Measurements from ENCODE around the gene PRLH. TPM values are rescaled to one million over a fixed set of nuclear protein-coding genes. Genes with fewer than 3 reads are reported as not detected.

PRLH gene
- not detected in 2 replicates for total RNA-seq

GRCh38 chr2:237566401-237567235, at the start of gene PRLH:
Gene PRLH (plus strand): TSS chr2:237566574. CDS start chr2:237566574, 0 bp downstream.
- intact Hi-C loops (cut with micrococcal nuclease): no loop called here

- intact Hi-C loops (cut with micrococcal nuclease): no loop called here
Measured at GRCh38 chr2:237517163-237517562, 49.2 kb upstream of the PRLH start.

- intact Hi-C loops (cut with micrococcal nuclease): no loop called here
Measured at GRCh38 chr2:237517990-237518389, 48.4 kb upstream of the PRLH start.

GRCh38 chr2:237519506-237520245, 46.7 kb upstream of the PRLH start:
- intact Hi-C loops (cut with micrococcal nuclease): no loop called here

GRCh38 chr2:237520290-237520689, 46.1 kb upstream of the PRLH start:
- intact Hi-C loops (cut with micrococcal nuclease): no loop called here

- intact Hi-C loops (cut with micrococcal nuclease): no loop called here
Measured at GRCh38 chr2:237524631-237525030, 41.7 kb upstream of the PRLH start.

- intact Hi-C loops (cut with micrococcal nuclease): no loop called here
Measured at GRCh38 chr2:237525559-237526157, 40.7 kb upstream of the PRLH start.

- intact Hi-C loops (cut with micrococcal nuclease): no loop called here
Measured at GRCh38 chr2:237527233-237527632, 39.1 kb upstream of the PRLH start.

GRCh38 chr2:237527766-237528165, 38.6 kb upstream of the PRLH start:
- intact Hi-C loops (cut with micrococcal nuclease): no loop called here

GRCh38 chr2:237529452-237530402, 36.6 kb upstream of the PRLH start:
- intact Hi-C loops (cut with micrococcal nuclease): no loop called here

- intact Hi-C loops (cut with micrococcal nuclease): no loop called here
Measured at GRCh38 chr2:237530472-237531433, 35.6 kb upstream of the PRLH start.

GRCh38 chr2:237532160-237532559, 34.2 kb upstream of the PRLH start:
- intact Hi-C loops (cut with micrococcal nuclease): no loop called here

- intact Hi-C loops (cut with micrococcal nuclease): no loop called here
Measured at GRCh38 chr2:237533668-237534161, 32.7 kb upstream of the PRLH start.

- intact Hi-C loops (cut with micrococcal nuclease): no loop called here
Measured at GRCh38 chr2:237534380-237534779, 32.0 kb upstream of the PRLH start.

- intact Hi-C loops (cut with micrococcal nuclease): no loop called here
Measured at GRCh38 chr2:237535385-237536082, 30.8 kb upstream of the PRLH start.

GRCh38 chr2:237536083-237536415, 30.3 kb upstream of the PRLH start:
- intact Hi-C loops (cut with micrococcal nuclease): no loop called here

- intact Hi-C loops (cut with micrococcal nuclease): no loop called here
Measured at GRCh38 chr2:237536617-237537016, 29.8 kb upstream of the PRLH start.

GRCh38 chr2:237538001-237538720, 28.2 kb upstream of the PRLH start:
- intact Hi-C loops (cut with micrococcal nuclease): no loop called here

- intact Hi-C loops (cut with micrococcal nuclease): no loop called here
Measured at GRCh38 chr2:237538901-237539300, 27.5 kb upstream of the PRLH start.

Measured in T-helper 1 cell treated with Interleukin-12 subunit alpha and Interleukin-12 subunit beta and Interleukin-4 antibody, amounts not matched to agents 30 ng/mL and 1 ng/mL, for 36 hours (primary cell).